ENCODE data around the gene GRM8. TPM values are rescaled to one million over a fixed set of nuclear protein-coding genes. Genes with fewer than 3 reads are reported as not detected.

The GRM8 gene
- total RNA-seq, 1 donor from 2014 or later, result 3.3 TPM

DNA sequence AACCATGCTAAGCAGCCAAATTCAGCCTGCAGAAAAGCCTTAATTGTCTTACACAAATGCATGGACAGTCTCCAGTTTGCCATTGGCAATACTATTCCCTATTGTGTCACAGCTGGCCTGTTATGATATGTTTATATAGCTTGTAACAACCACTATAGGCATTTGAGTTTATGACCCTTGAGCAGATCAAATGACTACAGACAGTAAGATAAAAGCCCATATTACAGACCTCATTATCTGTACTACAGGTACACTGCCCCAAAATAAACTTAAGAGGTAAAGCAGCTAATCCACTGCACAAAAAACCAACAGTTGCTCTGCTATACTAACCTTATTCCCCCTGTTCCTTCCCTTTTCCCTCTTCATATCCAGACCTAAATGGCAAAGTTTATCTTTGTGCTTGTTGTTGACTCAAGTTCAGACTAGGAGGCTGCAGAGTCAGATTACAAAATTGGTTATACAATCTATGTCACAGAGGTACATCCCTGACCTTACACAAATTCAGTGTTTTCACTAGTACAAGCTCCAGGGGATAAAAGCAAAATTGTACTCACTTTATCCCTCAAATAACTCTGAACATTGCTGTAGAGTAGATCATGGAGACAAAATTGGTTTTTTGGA lies 218.4 kb downstream of the GRM8 start:
- DNase-seq (ENCODE audit: low spot score), result no peak

DNA sequence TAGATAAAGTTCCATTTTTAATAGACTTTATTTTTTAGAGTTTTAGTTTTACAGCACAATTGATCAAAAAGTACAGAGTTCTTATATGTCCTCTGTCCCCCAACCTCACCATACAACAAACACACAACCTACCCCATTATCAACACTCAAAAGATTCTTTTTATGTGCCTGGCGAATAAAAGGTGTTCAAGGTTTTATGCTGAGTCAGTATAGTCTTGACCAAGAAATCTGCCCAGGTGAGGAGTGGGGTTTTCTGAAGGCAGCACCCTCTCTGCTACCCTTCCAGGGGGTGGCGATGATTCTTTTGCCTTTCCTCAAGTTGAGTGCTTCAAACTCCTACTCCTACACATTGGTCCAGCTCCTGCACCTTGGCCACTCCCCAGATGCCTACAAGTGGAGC lies 222.9 kb downstream of the GRM8 start:
- no peak for DNase-seq (ENCODE audit: low spot score)

- DNase-seq (ENCODE audit: low spot score), result no peak
These were observed 230.9 kb downstream of the GRM8 start for GRCh38 chr7:127021857-127022256.

- DNase-seq (ENCODE audit: low spot score), result no peak
These were observed 231.6 kb downstream of the GRM8 start for GRCh38 chr7:127021019-127021738.

DNA sequence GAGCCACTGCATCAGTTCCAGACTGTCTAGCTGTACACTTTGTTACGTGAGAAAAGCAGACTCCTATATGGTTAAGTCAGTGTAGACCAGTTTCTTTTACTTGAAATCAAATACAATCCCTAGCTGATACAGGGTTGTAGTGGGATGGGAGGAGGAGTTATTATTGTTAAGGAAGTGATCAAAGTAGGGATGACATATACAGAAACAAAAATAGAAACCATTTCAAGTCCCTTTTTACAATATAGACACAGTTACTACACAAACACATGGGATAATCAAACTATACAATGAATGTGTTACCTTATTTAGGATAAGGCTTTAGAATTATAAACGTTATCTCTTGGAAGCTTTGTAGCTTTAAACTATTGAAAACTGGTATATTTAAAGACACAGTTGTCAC lies 233.9 kb downstream of the GRM8 start:
- DNase-seq (ENCODE audit: low spot score), result no peak

GRCh38 chr7:127017196-127017595 lies 235.5 kb downstream of the GRM8 start:
- DNase-seq (ENCODE audit: low spot score), result no peak

DNA sequence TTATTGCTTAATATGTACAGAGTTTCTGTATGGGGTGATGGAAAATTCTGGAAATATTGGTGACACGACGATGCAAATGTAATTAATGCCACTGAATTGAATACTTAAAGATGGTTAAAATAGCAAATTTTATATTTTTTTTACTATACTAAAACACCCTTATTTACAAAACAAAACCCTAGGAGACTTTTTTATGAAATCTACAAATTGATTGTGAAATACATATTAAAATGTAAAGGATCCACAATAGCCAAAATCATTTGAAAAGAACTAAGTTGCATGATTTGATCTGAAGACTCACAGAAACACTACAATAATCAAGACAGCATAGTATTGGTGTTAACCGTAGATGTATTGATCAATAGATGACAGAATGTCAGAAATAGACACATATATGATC lies 252.0 kb downstream of the GRM8 start:
- no peak for DNase-seq (ENCODE audit: low spot score)

GRCh38 chr7:126996659-126997058 lies 256.1 kb downstream of the GRM8 start:
- DNase-seq (ENCODE audit: low spot score), result no peak

- no peak for DNase-seq (ENCODE audit: low spot score)
These were observed 259.0 kb downstream of the GRM8 start for GRCh38 chr7:126993626-126994213.

DNA sequence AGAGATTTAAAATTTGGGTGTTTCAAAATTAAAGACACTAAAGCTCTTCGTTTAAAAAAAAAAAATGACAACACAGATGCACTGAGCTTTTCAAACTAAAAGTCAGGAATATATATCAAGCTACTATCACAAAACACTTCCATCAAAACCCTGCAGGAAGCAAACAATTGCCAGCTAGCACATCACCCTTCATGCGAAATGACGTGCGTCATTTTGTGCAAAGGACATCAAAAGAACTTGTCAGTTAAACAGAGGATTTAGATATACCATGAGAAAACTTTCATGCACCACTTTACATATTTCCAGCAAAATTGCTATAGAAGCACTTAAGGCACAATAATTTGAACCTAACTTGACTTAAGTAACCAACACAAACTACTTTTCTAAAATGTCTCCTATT lies 264.7 kb downstream of the GRM8 start:
- DNase-seq (ENCODE audit: low spot score), result no peak

DNA sequence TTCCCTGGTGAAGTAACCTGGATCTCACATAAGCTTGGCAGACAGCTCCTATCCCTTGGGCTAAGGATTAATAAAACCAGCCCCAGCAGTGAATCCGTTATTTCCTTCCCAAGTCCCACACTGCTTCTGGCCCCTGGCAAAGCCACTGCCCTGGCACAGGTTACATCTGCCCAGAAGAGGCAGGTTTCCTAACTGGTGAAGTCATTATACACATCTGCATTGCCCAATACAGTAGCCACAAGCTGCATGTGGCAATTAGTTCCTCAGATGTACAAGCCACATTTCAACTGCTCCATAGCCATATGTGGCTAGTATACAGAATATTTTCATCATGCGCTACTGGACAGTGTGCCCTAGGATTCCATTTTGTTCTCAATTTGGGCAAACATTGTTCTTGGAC lies 273.0 kb downstream of the GRM8 start:
- DNase-seq (ENCODE audit: low spot score), result no peak

DNA sequence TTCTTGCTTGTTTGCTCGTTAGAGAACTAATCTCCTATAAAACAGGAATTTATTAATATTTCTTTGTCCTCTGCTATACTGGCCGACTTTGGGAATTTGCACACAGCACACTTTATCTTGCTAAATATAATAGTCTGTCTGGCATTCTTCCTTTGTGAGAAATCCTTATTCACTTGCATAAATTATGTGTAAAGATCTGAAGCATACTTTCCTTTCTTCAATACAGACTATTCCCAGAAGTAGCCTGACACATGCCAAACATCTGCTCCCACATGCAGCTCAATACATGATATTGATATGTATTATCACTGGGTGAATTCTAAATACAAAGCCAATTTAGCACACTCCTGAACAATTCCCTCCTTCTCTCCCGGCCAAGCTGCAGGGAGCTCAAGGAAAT lies 273.9 kb downstream of the GRM8 start:
- DNase-seq (ENCODE audit: low spot score), result no peak

DNA sequence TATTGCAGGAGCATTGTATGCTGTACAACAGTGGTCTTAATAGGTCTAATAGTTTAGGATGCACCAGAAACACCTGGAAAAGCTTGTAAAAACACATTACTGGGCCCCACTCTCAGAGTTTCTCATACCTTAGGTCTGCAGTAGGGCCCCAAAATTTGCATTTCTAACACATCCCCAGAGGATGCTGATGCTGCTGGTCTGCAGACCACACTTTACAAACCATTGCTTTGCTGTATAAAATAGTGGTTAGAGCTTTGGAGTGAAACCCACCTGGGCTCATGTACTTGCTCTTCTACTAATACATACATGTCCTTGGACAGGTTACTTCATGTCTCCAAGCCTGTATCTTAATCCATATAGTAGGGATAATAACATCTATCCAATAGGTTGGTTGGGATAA lies 279.7 kb downstream of the GRM8 start:
- DNase-seq (ENCODE audit: low spot score), result no peak

GRCh38 chr7:126972571-126972970 lies 280.2 kb downstream of the GRM8 start:
- DNase-seq (ENCODE audit: low spot score), result no peak

GRCh38 chr7:126959649-126960048 lies 293.1 kb downstream of the GRM8 start:
- DNase-seq (ENCODE audit: low spot score), result no peak

DNA sequence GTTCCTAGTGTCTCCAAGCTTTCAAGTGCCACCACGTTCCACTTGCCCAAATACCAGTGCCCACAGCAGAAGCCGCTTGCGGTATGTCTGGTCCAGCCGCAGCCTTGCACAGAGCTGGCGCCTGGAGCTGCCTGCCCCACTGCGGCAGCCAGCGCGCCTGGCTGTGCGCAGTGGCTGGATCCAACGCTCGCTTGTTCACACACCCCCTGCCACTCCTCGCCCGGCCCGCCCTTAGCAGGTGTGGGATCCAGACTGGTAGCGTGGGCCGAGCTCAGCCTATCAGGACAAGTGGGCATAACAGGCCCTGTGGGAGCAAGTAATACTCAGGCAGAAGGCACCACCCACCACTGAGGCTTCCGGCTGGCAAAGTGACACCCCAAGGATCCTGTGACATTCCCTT lies 294.4 kb downstream of the GRM8 start:
- no peak for DNase-seq (ENCODE audit: low spot score)

DNA sequence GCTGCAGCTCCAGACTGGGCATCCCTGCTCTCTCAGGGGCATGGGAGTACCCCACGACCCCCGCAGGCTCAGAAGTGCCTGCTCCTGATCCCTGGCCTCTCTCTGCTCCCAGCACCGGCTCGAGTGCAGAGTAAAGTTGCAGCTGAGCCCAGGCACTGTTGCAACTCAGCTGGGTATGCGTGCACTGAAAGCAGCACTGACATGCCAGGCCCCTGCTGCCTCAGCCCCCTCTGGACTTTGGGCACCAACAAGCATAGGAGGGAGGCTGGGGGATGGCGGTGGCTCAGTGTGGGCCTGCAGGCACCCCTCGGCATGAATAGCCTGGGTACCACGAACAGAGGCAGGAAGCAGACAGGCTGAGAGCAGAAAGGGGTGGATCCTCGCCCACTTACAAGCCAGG lies 295.3 kb downstream of the GRM8 start:
- DNase-seq (ENCODE audit: low spot score), result no peak

DNA sequence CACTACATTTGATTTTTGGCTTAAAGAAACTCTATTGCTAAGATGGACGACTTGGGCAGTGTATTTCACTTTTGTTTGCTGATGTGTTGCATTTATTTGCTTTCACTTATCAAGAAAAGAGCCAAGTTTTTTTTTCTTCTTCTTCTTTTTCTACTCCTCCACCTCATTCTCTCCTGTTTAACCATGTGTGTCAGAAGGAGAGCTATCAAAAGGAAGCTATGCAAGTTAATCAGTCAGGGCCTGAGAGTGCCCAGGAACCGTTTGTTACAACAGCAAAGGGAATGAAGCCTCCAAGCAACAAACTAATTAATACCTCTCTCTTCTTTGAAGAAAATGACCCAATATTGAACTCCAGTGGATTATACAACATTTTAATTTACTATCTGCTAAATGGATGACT lies 299.3 kb downstream of the GRM8 start:
- no peak for DNase-seq (ENCODE audit: low spot score)

GRCh38 chr7:126948664-126949063 lies 304.1 kb downstream of the GRM8 start:
- DNase-seq (ENCODE audit: low spot score), result no peak

DNA sequence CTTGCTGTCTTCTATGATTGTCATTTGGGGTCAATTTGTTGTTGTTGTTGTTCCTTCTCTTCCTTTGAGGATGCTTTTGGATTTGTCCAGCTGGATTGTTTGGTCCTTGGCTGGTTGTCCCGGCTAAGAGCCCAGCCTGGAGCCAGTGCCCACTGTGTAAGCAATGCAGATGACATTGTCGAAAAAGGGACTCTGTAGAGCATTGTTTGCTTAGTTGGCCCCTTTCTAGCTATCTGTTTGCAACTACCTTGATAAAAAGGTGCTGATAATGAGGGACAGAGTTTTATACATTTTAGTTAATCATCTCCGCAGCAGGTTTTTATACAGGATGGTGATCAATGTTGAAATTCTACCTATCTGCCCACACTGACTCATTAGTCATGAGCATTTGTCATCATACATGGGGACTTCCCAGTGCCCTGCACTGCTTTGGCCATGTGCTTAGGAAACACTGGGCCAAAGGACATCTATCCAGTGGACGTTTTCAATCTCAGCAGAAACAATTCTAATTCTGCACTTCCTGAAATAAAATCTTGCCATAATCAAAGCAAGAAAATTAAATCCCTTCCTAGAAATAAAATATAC lies 311.9 kb downstream of the GRM8 start:
- DNase-seq (ENCODE audit: low spot score), result no peak

DNA sequence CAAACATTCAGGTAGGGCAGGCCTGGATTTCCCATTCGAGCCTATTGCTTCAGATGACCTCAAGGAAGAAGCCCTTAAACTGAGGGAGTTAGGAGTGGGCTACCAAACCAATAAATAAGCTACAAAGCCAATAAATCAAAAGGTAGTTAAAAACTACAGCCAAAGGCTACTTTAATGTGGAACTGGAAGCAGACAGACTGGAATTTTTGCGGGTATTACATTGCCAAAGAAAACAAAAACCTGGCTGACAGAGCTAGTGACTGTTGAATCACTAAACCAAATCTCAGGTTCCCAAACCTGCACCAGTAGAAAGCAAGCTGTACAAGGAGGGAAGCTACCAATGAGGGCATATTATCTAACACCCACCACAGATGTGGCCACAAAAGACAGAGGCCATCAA lies 315.6 kb downstream of the GRM8 start:
- DNase-seq (ENCODE audit: low spot score), result no peak

- DNase-seq (ENCODE audit: low spot score), result no peak
These were observed 321.2 kb downstream of the GRM8 start for GRCh38 chr7:126931581-126931980.

- no peak for DNase-seq (ENCODE audit: low spot score)
These were observed 322.6 kb downstream of the GRM8 start for GRCh38 chr7:126930166-126930565.
